Activated CD4-positive, alpha-beta T cell treated with anti-CD3 and anti-CD28 coated beads, Interleukin-2, Interleukin-6, amounts not matched to agents 100 ng/mL and 50 ng/mL, durations not matched to agents 16 hours and 8 hours (primary cell): Measurements from ENCODE around the gene UBASH3A.
A peak's percentile ranks its signal among the peaks of the same experiment; 100 is the strongest.

Source experiments
- DNase-seq: peaks from one replicate; pipeline ENCODE4 v3.0.0-alpha.2; 2020

Gene UBASH3A

DNA sequence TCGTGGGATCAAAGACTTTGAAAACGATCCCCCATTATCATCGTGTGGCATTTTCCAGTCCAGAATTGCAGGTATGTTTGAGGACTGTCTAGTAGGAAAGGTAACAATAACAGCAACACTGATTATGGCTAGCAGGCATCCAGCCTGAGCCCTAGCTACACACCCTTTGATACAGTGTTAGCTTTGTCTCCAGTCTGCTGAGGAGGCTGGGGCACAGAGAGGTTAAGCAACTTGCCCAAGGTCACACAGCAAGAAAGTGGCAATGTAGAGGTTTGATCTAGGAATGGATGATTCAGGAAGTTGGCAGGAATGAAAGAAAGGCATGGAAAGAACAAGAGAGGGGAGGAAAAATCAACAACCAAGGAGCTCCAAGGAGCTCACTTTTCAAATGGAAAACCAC lies 31.2 kb downstream of the UBASH3A start:
- no peak for DNase-seq

DNA sequence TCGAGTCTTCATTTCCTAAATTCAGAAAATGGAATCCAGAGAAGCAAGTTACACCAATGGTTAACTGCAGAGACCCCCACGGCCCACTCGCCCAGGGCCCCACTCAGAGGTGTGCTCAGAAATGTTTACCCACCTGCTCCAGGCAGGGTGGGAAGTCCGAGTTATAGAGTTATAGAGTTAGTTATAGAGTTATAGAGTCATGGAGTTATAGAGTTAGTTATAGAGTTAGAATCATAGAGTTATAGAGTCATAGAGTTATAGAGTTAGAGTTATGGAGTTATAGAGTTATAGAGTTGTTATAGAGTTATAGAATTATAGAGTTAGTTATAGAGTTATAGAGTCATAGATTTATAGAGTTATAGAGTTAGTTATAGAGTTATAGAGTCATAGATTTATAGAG lies 31.7 kb downstream of the UBASH3A start:
- no peak for DNase-seq

DNA sequence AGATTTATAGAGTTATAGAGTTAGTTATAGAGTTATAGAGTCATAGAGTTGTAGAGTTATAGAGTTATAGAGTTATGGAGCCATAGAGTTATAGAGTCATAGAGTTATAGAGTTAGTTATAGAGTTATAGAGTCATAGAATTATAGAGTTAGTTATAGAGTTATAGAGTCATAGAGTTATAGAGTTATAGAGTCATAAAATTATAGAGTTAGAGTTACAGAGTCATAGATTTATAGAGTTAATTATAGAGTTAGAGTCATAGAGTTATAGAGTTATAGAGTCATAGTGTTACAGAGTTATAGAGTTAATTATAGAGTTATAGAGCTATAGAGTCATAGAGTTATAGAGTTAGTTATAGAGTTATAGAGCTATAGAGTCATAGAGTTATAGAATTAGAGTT lies 32.1 kb downstream of the UBASH3A start:
- no peak for DNase-seq

DNA sequence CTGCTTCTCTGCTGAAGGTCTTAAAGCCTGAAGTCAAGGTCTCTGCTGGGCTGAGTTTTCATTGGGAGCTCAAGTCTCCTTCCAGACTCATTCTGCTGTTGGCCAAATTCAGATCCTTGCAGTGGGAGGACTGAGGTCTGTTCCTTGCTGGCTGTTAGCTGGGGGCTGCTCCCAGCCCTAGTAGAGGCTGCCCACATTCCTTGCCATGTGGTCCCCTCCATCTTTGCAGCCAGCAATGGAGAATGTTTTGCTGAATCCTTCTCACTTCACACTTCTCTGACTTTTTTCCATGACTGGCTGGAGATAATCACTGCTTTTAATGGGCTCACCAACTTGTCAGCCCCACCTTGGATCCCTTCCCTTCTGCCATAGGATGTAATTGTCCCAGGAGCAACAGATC lies 33.2 kb downstream of the UBASH3A start:
- no peak for DNase-seq

DNA sequence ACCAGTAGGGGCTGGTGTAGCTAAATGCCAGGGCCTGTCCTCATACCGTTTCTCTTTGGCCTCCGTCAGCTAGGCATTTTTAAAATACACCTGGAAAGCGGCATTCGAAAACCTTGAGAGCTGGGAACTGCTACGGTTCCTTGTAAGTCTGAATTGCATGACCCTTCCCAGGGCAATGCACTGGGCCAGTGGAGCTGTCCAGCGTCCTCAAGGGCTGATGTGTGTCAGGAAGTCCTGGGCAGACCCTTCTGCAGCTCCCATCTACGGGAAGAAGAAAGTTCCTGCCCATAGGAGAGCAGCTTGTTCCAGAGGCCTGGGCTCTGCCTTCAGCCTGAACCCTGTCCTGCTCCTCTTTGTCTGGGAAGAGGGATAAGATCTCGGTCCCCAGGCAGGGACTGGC lies 34.1 kb downstream of the UBASH3A start:
- no peak for DNase-seq

DNA sequence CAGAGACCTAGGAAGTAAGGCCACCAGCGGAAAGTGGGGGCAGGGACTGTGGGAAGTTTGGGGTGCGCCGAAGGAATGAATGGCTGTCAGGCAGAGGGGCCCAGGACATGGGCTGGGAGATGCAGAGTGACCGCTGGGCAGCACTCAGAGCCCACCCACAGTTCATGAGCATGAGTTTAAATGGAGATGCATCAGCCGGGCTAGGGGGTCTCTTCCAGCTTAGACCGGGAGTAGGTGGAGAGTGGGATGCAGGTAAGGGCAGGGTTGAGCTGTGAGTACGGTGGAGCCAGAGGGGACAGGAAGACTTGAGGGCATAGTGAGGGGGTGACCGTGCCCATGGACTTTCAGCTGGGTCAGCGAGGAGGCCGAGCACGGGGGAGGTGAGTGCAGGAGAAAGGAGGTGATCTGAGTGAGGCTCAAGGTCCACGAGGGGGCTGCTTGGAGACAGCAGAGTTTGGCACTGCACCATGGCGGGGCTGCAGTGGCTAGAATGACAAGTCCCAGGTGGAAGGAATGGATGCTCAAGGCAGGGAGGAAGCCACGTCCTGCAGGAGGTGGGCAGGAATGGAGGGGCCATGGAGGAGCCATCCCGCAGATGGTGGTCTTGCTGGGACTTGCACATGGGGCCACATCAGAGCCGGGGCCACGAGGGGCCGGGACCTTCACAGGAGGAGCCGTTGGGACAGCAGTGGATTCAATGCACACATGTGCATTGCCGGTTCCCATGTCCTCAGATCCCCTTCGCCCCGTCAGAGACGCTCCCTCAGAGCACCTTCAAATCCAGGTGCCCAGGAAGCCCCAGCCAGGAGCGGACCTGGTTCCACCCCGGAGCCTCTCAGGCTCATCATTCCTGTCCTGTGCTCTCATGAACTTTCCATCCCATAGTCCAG lies 34.9 kb downstream of the UBASH3A start:
- no peak for DNase-seq

DNA sequence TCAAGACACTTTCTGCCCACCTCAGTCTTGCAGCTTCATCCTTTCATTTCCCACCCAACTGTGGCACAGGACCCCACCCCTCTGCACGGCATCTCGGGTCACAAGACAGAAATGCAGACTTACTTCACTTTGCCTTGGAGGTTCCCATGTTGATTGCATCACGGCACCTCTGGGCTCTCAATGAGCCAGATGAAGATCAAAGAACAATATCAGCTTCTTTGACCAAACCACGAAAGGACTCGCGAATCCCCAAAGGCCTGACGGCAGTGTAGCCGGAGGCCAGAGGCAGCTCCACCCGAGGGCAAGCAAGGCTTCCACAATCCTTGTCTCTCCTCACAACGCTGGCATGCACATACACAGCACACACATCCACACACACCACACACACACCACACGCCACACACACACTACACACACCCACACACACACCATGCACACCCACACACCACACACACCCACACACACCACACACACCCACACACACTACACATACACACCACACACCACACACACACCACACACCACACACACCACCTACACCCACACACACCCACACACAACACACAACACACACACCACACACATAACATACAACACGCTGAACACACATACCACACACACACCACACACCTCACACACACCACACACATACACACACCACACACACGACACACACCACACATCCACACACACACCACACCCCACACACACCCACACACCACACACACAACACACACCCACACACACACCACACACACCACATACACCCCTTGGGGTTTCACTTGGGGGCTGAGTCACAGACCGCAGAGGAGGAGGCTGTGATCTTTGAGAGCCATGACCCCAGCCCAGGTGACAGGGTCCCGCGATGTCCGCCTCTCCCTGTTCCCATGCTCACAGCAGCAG lies 35.8 kb downstream of the UBASH3A start:
- DNase-seq: peak; percentile 37

DNA sequence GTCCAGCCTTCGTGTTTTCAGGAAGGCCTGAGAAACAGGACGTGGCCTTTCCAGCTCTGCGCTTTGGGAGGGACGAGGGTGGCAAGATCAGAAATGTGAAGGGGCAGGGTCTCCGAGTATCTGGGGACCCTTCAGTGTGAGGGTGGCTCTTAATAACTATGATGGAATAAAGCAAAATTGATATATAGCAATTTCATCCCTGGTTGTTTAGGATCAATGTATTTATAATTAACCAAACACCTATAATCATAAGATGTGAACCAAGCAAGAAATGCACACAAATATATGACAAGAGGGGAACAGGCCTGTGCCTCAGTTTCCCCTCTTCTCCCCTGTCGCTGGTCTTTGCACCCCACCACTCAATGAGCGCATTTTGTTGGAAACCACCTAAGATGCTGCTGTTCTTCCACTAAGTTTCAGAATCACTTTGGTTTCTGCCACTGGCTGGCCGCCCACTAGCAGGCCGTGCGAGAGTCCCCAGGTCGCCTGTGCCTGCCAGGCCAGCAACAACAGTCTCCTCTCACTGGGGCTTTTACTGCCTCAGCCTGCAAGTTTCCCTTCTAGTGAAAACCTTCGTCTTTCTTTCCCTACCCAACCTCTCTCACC lies 36.6 kb downstream of the UBASH3A start:
- DNase-seq: no peak

DNA sequence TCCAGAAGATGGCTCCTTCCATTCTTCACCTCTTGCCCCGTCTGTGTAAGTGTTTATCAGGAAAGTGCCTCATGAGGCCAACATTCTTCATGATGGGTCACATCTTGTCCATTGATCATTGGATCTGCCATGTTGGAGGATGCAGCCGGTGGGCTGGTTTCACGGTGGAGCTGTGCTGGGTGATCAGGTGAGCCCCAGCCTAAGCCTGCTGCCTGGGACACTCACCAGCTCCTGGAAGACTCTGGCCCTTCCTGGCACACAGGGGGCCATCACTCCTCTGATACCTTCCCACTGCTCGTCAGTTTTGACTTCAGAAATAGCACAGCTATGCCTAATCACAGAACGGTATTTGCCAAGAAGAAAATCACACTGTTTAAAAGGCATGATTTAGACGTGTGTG lies 38.3 kb downstream of the UBASH3A start:
- DNase-seq: no peak

DNA sequence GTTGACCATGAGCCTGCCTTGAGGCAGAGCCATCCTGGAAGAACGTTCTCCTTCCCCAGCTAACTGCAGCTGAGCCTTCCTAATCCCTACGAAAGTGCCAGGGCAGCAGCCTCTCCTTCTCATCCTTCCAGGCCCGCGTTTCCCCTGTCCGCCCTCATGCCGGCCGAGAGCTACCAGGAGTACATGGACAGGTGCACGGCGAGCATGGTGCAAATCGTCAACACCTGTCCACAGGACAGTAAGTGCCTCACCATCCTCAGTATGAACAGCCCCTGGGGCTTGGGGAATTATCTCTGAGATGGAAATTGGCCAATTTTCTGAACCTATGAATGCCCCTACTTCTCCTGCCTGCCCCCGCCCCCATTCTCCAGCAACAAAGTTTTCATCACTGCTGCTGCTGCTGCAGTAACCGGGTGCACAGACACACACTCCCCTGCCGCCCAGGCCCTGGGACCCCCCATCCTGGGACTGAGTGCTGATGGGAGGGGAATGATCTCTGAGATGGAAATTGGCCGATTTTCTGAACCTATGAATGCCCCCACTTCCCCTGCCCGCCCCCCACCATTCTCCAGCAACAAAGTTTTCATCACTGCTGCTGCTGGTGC lies 39.6 kb downstream of the UBASH3A start:
- no peak for DNase-seq

DNA sequence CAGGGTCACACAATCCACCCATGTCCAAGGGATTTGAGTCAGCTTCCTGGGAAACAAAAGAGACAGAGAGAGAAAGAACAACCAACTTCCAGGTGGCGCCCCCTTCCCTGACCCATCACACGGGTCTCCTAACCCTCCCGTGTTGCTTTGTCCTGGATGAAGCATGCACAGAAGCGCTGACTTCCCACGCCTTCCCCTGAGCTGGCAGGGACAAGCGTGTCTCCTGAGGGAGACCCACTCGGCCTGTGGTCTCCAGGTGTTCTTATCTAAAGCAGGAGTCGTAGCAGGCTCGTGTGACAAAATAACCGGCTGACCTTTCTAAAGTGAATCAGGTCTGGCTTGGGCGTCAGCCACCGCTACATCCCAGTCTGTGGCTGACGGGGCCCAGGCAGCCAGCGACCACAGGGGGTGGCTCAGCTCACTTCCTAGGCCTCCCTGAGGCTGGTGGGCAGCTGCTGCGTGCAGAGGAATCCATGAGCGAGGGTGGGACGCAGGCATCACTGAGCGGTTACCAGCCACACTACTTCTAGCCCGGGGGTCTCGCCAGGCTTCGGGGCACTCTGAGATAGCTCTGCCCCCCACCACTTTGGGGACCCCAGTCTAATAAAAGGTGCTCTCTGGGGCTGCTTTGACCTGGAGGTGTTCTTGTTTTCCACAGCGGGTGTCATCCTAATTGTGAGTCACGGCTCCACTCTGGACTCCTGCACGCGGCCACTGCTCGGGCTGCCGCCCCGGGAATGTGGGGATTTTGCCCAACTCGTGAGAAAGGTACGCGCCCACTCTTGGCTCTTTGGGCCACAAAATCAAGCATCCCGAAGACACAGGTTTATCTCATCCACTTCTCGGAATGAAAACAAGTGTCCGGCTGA lies 40.4 kb downstream of the UBASH3A start:
- DNase-seq: no peak

DNA sequence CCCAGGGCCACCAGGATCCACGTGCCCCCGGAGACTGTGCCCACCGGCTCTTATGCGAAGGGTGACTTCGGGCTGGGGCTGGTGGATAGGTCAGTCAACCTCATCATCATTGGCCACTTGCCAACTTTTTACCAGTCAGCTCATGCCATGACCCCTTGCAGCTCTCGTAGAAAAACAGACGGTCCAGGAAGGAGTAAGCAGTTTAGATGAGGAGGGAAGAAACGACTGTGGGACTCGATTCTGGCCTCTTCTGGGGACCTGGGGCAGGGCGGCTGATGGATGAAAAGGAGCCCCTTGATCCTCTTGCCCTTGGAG lies 41.0 kb downstream of the UBASH3A start:
- no peak for DNase-seq

DNA sequence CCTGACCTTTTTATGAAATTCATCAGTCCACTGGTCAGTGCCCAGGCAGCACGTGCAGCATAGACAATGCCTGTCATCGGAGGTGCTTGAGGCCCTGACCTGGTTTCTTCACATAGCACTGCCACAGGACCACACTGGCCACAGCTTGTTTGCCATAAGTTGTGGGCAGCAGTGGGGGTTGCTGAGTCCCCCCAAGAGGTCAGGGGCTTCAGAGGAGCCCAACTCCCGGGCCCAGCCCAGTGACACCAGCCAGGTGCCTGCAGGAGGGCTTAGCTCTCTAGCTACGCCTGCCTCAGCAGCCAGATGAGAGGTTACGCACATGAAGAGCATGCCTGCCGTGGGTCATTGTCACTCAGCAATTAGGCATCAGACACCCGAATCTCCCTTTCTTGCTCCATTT lies 41.6 kb downstream of the UBASH3A start:
- DNase-seq: no peak

DNA sequence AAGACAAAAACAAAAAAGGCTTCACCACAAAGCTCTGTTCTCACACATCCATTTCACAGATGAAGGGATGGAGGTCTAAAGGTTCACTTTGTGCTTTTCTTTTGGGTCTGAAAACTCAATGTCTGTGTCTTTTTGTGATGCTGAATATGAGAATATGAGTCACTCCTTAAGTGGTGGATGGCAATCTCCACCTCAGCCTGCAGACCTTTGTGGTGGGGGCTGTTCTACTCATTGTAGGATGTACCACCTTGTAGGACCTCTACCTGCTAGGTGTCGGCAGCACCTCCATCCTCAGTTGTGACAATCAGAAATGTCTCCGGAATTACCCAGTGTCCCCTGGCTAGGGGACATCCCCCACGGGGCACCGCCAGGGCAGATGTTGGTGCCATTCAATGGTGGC lies 42.8 kb downstream of the UBASH3A start:
- DNase-seq: no peak

DNA sequence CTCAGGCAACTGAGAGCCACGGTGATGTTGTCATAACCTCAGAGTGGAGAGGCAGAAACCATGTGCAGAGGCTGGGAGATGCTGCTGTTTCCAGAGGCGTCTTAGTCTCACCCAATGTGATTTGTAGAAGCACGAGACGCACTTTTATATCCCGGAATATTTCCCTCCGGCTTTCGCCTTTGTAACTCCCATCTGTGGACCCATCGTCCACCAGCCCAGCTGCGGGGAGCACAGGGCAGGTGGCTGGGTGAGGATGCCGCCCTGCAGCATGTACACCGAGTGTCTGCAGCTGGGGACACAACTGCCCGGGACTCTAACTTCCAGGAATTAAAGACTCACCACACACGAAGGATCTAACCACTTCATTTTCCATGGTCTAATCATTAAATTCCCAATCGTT lies 43.5 kb downstream of the UBASH3A start:
- no peak for DNase-seq

DNA sequence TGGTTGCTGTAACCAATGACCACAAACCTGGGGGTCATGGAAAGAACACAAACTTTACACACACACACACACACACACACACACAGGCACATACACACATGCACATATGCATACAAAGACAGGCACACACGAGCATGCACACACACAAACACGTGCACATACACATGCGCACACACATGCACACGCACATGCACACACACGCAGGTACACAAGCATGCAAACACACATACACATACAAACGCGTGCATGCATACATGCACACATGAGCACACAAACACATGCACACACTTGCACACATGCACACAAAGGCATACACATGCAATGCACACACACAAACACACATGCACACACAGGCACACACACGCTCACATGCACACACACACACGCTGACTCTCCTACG lies 44.0 kb downstream of the UBASH3A start:
- no peak for DNase-seq

DNA sequence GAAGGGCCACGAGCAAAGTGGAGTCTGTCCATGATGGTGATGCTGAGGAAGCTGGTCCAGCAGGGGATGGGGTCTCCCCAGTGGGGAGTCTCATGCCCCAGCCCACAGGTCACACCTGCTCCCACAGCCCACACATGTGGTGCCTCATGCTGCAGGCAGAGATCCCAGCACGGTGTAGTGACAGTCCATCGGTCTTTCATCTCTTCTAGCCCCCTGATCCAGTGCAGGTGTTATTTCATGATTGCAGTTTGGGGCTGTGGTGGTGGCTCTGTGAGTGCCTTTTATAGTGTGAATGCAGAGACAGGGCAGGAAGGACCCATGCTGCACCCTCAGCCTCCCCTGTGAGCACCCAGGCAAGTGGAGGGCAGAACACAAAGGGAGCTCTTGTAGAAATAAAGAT lies 45.0 kb downstream of the UBASH3A start:
- DNase-seq: no peak

DNA sequence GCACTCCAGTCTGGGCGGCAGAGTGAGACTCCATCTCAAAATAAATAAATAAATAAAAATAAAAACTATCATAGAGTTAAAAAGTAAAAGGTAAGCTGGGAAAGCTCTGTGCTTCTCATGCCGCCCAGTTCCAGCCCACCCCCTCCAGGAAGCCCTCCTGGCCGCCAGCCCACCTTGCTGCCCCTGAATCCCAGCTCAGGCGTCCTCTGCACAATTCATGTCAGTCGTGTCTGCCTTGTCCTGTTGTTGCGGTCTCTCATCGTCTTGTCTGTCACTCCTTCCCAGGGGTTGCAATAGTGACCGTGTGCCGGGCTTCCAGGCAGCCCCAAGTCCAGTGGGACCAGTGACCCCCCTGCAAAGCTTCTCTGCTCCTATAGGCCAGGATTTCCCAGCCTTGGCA lies 48.2 kb downstream of the UBASH3A start:
- no peak for DNase-seq

DNA sequence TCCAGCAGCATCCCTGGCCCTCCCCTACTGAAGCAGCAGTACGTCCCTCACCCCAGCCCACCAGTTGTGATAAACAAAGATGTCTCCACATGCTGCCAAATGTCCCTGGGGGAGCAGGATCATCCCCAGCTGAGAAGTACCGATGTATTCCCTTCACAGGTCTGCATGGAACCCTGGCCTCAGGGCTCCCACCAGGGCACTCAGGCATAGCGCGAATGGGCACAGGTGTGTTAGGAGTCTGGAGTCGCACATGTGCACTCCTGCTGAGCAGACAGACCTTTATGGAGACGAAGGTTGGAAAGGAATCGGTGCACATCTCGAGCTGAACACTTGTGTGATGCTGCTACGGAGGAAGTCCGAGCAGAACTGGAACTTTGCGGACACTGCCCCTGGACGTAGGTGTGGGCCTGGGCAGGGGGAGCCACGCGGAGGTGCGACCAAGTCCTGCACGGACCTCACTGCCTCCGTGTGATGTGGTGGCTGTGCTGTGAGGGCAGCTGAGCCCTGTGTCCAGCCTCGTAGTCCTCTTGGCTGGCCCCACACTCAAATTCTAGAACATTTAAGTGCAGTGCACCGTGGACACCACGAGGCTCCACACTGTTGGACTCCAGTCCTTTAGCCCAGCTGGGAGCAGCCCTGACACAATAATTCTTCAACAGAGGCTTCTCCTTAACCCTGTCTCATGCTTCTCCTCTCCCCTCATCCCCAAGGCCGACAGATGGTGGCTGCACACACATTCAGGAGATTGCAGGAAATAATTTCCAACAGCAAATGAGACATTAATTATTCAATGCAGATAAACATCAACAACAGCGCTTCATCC lies 48.9 kb downstream of the UBASH3A start:
- no peak for DNase-seq

DNA sequence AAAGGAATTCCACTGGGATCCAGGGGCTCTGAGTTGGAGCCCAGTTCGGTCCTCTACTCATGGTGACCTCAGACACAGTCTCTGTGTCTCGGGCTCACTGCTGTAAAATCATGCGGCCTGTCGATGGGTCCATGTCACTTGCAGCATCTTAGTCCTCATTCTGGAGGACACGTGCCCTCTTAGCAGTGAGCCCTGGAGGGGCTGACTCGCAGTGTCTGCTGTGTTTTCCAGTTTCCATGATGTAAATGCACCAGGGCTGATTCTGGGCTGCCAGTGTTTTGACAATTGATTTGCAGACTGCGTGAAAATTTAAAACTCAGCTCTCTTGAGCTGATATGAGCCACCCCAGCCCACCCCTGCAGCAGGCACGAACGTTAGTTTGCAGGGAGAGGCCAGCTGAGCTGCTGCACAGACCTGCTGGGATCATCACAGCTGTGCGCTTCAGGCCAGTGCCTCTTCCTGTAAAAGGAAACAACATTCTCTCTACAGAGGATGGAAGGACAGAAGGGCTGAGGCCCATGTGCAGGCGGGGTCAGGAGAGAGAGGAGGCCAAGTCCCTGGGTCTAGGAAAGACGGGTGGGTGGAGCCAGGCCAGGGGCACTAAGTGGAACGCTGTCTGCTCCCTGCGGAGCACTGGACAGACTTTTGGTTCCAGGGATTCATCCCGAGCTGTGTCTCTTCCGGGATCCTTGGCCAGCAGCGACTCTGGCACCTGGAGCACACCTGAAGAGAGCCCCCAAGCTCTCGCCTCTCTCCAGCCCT lies 49.7 kb downstream of the UBASH3A start:
- DNase-seq: no peak
